HepG2 (cell line): ENCODE data around the gene ART3. TPM values are rescaled to one million over a fixed set of nuclear protein-coding genes. Genes with fewer than 3 reads are reported as not detected.

Experiments used
- ATAC-seq: fragments of 200-7000 bp; cut with Tn5 transposase; 3 replicates; pipeline ENCODE4 v1.9.1; 2020; ENCODE audit warnings: mild to moderate bottlenecking, moderate library complexity
- BruUV-seq: library from RNA; stranded (reverse); fragments of 400-500 nt; replicated peaks from 2 replicates; lab custom pipeline; 2021; lab: Mats Ljungman, UMichigan
- CTCF ChIA-PET: fragments of 300-600 bp; formaldehyde crosslinking; extraction: SDS; loops from one replicate; lab custom pipeline; 2021; ENCODE audit warnings: low total read pairs, inconsistent platforms, low intra/inter-chr PET ratio; lab: Yijun Ruan, JAX
- POLR2A ChIA-PET: fragments of 350-600 bp; sonication (Branson Sonifier 250); formaldehyde crosslinking; loops from one replicate; lab custom pipeline; 2020; ENCODE audit warnings: antibody characterized with exemption, inconsistent platforms; lab: Yijun Ruan, JAX
- DNase-seq: peaks from one replicate; pipeline ENCODE4 v3.0.0-alpha.2; 2015; ENCODE audit warnings: low spot score
- FAIRE-seq: peaks from 3 replicates; lab custom pipeline; 2011; peaks lifted over from hg19 to GRCh38; lab: Jason Lieb, UNC
- H2AFZ ChIP-seq: one replicate; pipeline ENCODE4 v1.6.1; 2011; ENCODE audit warnings: low read length, inconsistent platforms
- H3K27ac ChIP-seq: fragments of 300-600 bp; 3 replicates; pipeline ENCODE4 v1.8.0; 2011; ENCODE audit warnings: mixed run types, mild to moderate bottlenecking, mixed read lengths, low read length, inconsistent platforms; ENCODE audit not compliant: insufficient read depth; ENCODE audit errors: extremely low read length
- H3K27me3 ChIP-seq, 2 experiments: fragments of 200-600 bp in 1 of 2; 2 replicates in 1 of 2; 3 replicates in 1 of 2; pipeline versions ENCODE4 v1.6.0 to v1.8.0; 2011; ENCODE audit warnings: low read length in 2 of 2, mild to moderate bottlenecking in 2 of 2, moderate library complexity in 2 of 2, inconsistent platforms in 1 of 2; ENCODE audit not compliant: insufficient read depth in 2 of 2, control insufficient read depth in 1 of 2
- H3K36me3 ChIP-seq, 2 experiments: fragments of 200-600 bp in 1 of 2; replicated peaks in 1 of 2; 2 replicates in 1 of 2; 3 replicates in 1 of 2; pipeline versions ENCODE4 v1.5.1 to v1.8.0; 2011; ENCODE audit warnings: low read length in 2 of 2, inconsistent platforms in 1 of 2; ENCODE audit not compliant: insufficient read depth in 2 of 2, control insufficient read depth in 1 of 2
- H3K4me1 ChIP-seq: 2 replicates; pipeline ENCODE4 v1.5.1; 2012; ENCODE audit warnings: low read length, inconsistent platforms; ENCODE audit not compliant: insufficient read depth
- H3K4me2 ChIP-seq: 2 replicates; pipeline ENCODE4 v1.6.0; 2011; ENCODE audit warnings: low read depth, low read length, inconsistent platforms
- H3K4me3 ChIP-seq, 3 experiments: fragments of 200-600 bp in 1 of 3; sonication (generic), shearing (Covaris generic) in 1 of 3; replicated peaks in 1 of 3; 2 replicates each; pipeline ENCODE4 v1.5.1; 2011 to 2016; ENCODE audit warnings: low read length in 3 of 3, inconsistent platforms in 2 of 3, low read depth in 2 of 3, mild to moderate bottlenecking in 2 of 3, control low read depth in 1 of 3, mixed read lengths in 1 of 3; ENCODE audit not compliant: insufficient read depth in 1 of 3
- H3K79me2 ChIP-seq: one replicate; pipeline ENCODE4 v1.6.1; 2011; ENCODE audit warnings: low read length, inconsistent platforms; ENCODE audit not compliant: insufficient read depth
- H3K9ac ChIP-seq: 2 replicates; pipeline ENCODE4 v1.6.0; 2011; ENCODE audit warnings: mild to moderate bottlenecking, low read depth, low read length, inconsistent platforms; ENCODE audit not compliant: insufficient read depth
- H3K9me3 ChIP-seq: 2 replicates; pipeline ENCODE4 v1.5.1; 2012; ENCODE audit warnings: mild to moderate bottlenecking, low read length
- H4K20me1 ChIP-seq: 2 replicates; pipeline ENCODE4 v1.6.0; 2011; ENCODE audit warnings: inconsistent platforms, mild to moderate bottlenecking, low read length, moderate library complexity; ENCODE audit not compliant: insufficient read depth
- ERF ChIP-seq: IDR thresholded peaks from 2 replicates; pipeline ENCODE4 v1.6.1; 2018; ENCODE audit warnings: missing biosample characterization, missing genetic modification reagents
- HOXD1 ChIP-seq: sonication (generic); formaldehyde crosslinking; IDR thresholded peaks from 2 replicates; pipeline ENCODE4 v1.5.0; 2020; ENCODE audit warnings: missing genetic modification reagents
- MYC ChIP-seq: sonication (generic); formaldehyde crosslinking; IDR thresholded peaks from 2 replicates; pipeline ENCODE4 v1.9.0; 2021; ENCODE audit warnings: missing genetic modification reagents, borderline replicate concordance
- RFX1 ChIP-seq: fragments of 450-650 bp; IDR thresholded peaks from 2 replicates; pipeline ENCODE4 v1.6.1; 2017
- TCF7L2 ChIP-seq: IDR thresholded peaks from 2 replicates; pipeline ENCODE4 v1.6.1; 2011; ENCODE audit warnings: mild to moderate bottlenecking, low read depth, low read length, moderate library complexity
- ZFP90 ChIP-seq: sonication (generic); formaldehyde crosslinking; IDR thresholded peaks from 2 replicates; pipeline ENCODE4 v1.8.0; 2022; ENCODE audit warnings: missing genetic modification reagents, mild to moderate bottlenecking, inconsistent platforms, borderline replicate concordance
- ZMYM2 ChIP-seq: sonication (generic); formaldehyde crosslinking; IDR thresholded peaks from 2 replicates; pipeline ENCODE4 v1.8.0; 2022; ENCODE audit warnings: mild to moderate bottlenecking, missing genetic modification reagents
- in situ Hi-C: cut with HindIII; loops from 2 replicates; pipeline ENCODE4 v1.10.0; 2017; ENCODE audit warnings: low pct_unique_long_range_greater_than_20kb; ENCODE audit not compliant: extremely low pct_ligation_motif_present
- intact Hi-C: fragments of 100-400 bp; cut with micrococcal nuclease; formaldehyde crosslinking; loops from one replicate; pipeline ENCODE4 v1.10.0; 2022; ENCODE audit not compliant: unreplicated experiment
- polyA plus RNA-seq, 8 experiments: library from polyadenylated mRNA; depleted of rRNA in 3 of 8; stranded (reverse) in 7 of 8; unstranded in 1 of 8; fragments of >200 nt; fragmentation: Illumina TruSeq in 4 of 8; extraction: Trizol in 4 of 8; gene quantifications; 2 replicates each; pipeline versions ENCODE4 v1.2.1 to v1.2.3, GENCODE V29; 2011 to 2016; ENCODE audit warnings: low read depth in 4 of 8, missing spikeins in 1 of 8, mixed read lengths in 1 of 8; ENCODE audit not compliant: insufficient read depth in 1 of 8
- total RNA-seq, 5 experiments: library from RNA; depleted of rRNA; stranded (reverse); fragments of >200 nt; fragmentation: Illumina TruSeq; extraction: Trizol; gene quantifications; 2 replicates each; pipeline ENCODE4 v1.2.3, GENCODE V29; 2016; ENCODE audit warnings: low read depth in 1 of 5
- TF ChIP-seq, protein P1 (sequence below): sonication (generic); formaldehyde crosslinking; IDR thresholded peaks from 2 replicates; pipeline ENCODE4 v1.4.0; 2020; ENCODE audit warnings: missing genetic modification reagents
- TF ChIP-seq, protein P2 (sequence below): sonication (generic); formaldehyde crosslinking; IDR thresholded peaks from one replicate; pipeline ENCODE4 v1.5.1; 2020; ENCODE audit warnings: mild to moderate bottlenecking, missing genetic modification reagents; ENCODE audit errors: not compliant biosample characterization
- TF ChIP-seq, protein P3 (sequence below): sonication (generic); formaldehyde crosslinking; IDR thresholded peaks from 2 replicates; pipeline ENCODE4 v1.5.0; 2020; ENCODE audit warnings: mild to moderate bottlenecking, missing genetic modification reagents, moderate library complexity
- TF ChIP-seq, protein P4 (sequence below): sonication (generic); formaldehyde crosslinking; IDR thresholded peaks from 2 replicates; pipeline ENCODE4 v1.5.1; 2020; ENCODE audit warnings: missing genetic modification reagents, mild to moderate bottlenecking, borderline replicate concordance

The ART3 gene
- total and polyA plus RNA-seq, 2 of the 13 experiments (the other 11 are each of a cell fraction or from before 2014, with no cell fraction given), result not detected

DNA sequence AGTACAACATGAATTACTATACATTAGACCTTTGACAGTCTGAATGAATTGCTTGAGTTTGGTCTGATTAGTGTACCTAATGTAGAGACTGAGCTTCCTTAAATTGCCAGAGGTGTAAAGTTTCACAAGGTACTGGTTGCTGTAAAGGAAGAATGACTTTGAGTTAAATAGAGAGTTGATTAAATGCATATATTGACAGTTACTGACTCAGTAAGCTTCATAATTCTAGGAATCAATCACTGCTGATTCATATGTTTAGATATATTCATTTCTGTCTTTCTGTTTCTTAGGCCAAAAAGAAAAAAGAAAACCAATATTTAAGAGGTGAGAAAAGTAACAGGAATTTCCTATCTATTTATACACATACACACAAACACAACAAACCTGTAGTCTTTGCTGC lies 16.2 kb upstream of the ART3 start:
- POLR2A ChIA-PET, result interaction anchor here (0.8 kb wide), 1 partner anchor 67 kb away, joined by 4 read pairs; the partner anchor contains the start of gene SDAD1
- no peak for TF ChIP-seq HOXD1 (CRISPR knock-in tag)
- TF ChIP-seq TCF7L2, result no peak
- no peak for TF ChIP-seq ZFP90 (CRISPR knock-in tag)
- TF ChIP-seq ZMYM2, result no peak
- TF ChIP-seq, protein P1, sequence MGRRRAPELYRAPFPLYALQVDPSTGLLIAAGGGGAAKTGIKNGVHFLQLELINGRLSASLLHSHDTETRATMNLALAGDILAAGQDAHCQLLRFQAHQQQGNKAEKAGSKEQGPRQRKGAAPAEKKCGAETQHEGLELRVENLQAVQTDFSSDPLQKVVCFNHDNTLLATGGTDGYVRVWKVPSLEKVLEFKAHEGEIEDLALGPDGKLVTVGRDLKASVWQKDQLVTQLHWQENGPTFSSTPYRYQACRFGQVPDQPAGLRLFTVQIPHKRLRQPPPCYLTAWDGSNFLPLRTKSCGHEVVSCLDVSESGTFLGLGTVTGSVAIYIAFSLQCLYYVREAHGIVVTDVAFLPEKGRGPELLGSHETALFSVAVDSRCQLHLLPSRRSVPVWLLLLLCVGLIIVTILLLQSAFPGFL (CRISPR knock-in tag), result no peak
- no peak for TF ChIP-seq ERF
- TF ChIP-seq, protein P2, sequence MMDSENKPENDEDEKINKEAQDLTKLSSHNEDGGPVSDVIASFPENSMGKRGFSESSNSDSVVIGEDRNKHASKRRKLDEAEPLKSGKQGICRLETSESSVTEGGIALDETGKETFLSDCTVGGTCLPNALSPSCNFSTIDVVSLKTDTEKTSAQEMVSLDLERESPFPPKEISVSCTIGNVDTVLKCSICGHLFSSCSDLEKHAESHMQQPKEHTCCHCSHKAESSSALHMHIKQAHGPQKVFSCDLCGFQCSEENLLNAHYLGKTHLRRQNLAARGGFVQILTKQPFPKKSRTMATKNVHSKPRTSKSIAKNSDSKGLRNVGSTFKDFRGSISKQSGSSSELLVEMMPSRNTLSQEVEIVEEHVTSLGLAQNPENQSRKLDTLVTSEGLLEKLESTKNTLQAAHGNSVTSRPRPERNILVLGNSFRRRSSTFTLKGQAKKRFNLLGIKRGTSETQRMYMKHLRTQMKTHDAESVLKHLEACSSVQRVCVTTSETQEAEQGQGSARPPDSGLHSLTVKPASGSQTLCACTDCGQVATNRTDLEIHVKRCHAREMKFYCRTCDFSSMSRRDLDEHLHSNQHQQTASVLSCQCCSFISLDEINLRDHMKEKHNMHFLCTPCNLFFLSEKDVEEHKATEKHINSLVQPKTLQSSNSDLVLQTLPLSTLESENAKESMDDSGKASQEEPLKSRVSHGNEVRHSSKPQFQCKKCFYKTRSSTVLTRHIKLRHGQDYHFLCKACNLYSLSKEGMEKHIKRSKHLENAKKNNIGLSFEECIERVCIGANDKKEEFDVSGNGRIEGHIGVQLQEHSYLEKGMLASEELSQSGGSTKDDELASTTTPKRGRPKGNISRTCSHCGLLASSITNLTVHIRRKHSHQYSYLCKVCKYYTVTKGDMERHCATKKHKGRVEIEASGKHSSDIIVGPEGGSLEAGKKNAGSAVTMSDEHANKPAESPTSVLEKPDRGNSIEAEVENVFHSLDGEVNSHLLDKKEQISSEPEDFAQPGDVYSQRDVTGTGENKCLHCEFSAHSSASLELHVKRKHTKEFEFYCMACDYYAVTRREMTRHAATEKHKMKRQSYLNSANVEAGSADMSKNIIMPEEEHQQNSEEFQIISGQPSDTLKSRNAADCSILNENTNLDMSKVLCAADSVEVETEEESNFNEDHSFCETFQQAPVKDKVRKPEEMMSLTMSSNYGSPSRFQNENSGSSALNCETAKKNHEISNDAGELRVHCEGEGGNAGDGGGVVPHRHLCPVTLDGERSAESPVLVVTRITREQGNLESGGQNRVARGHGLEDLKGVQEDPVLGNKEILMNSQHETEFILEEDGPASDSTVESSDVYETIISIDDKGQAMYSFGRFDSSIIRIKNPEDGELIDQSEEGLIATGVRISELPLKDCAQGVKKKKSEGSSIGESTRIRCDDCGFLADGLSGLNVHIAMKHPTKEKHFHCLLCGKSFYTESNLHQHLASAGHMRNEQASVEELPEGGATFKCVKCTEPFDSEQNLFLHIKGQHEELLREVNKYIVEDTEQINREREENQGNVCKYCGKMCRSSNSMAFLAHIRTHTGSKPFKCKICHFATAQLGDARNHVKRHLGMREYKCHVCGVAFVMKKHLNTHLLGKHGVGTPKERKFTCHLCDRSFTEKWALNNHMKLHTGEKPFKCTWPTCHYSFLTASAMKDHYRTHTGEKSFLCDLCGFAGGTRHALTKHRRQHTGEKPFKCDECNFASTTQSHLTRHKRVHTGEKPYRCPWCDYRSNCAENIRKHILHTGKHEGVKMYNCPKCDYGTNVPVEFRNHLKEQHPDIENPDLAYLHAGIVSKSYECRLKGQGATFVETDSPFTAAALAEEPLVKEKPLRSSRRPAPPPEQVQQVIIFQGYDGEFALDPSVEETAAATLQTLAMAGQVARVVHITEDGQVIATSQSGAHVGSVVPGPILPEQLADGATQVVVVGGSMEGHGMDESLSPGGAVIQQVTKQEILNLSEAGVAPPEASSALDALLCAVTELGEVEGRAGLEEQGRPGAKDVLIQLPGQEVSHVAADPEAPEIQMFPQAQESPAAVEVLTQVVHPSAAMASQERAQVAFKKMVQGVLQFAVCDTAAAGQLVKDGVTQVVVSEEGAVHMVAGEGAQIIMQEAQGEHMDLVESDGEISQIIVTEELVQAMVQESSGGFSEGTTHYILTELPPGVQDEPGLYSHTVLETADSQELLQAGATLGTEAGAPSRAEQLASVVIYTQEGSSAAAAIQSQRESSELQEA (CRISPR knock-in tag), result no peak
- TF ChIP-seq, protein P3, sequence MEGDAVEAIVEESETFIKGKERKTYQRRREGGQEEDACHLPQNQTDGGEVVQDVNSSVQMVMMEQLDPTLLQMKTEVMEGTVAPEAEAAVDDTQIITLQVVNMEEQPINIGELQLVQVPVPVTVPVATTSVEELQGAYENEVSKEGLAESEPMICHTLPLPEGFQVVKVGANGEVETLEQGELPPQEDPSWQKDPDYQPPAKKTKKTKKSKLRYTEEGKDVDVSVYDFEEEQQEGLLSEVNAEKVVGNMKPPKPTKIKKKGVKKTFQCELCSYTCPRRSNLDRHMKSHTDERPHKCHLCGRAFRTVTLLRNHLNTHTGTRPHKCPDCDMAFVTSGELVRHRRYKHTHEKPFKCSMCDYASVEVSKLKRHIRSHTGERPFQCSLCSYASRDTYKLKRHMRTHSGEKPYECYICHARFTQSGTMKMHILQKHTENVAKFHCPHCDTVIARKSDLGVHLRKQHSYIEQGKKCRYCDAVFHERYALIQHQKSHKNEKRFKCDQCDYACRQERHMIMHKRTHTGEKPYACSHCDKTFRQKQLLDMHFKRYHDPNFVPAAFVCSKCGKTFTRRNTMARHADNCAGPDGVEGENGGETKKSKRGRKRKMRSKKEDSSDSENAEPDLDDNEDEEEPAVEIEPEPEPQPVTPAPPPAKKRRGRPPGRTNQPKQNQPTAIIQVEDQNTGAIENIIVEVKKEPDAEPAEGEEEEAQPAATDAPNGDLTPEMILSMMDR (CRISPR knock-in tag), result no peak
- TF ChIP-seq, protein P4, sequence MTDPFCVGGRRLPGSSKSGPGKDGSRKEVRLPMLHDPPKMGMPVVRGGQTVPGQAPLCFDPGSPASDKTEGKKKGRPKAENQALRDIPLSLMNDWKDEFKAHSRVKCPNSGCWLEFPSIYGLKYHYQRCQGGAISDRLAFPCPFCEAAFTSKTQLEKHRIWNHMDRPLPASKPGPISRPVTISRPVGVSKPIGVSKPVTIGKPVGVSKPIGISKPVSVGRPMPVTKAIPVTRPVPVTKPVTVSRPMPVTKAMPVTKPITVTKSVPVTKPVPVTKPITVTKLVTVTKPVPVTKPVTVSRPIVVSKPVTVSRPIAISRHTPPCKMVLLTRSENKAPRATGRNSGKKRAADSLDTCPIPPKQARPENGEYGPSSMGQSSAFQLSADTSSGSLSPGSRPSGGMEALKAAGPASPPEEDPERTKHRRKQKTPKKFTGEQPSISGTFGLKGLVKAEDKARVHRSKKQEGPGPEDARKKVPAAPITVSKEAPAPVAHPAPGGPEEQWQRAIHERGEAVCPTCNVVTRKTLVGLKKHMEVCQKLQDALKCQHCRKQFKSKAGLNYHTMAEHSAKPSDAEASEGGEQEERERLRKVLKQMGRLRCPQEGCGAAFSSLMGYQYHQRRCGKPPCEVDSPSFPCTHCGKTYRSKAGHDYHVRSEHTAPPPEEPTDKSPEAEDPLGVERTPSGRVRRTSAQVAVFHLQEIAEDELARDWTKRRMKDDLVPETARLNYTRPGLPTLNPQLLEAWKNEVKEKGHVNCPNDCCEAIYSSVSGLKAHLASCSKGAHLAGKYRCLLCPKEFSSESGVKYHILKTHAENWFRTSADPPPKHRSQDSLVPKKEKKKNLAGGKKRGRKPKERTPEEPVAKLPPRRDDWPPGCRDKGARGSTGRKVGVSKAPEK (CRISPR knock-in tag), result no peak
- TF ChIP-seq MYC (CRISPR knock-in tag), result no peak
- TF ChIP-seq RFX1, result no peak

More for the DNA sequence above, 16.2 kb upstream of the ART3 start:
- Histone ChIP-seq H3K36me3 (no peaks in the 10 kb centered on the region), H3K4me2 (peak overlapping the region; percentile 37; the same call in 1 of the 2 replicates), H3K4me3 (no peak overlapping the region), H4K20me1 (no peaks in the 10 kb centered on the region), H2AFZ (no peak overlapping the region), H3K9ac (no peak overlapping the region), H3K9me3 (no peaks in the 10 kb centered on the region), H3K27ac (no peak overlapping the region), H3K4me1 (peaks cover 24% of the 10 kb centered on the region), H3K27me3 (no peaks in the 10 kb centered on the region), H3K79me2 (no peaks in the 10 kb centered on the region)
- no TSS peak for BruUV-seq
- in situ Hi-C loops, result no loop called here
- DNase-seq, result no peak
- no peak for ATAC-seq
- FAIRE-seq, result no peak
- CTCF ChIA-PET, result no interaction called here
- intact Hi-C loops, result no loop called here
